Thymus (tissue), 11 donors: Measurements from ENCODE around the gene CTTNBP2. TPM values are rescaled to one million over a fixed set of nuclear protein-coding genes. Genes with fewer than 3 reads are reported as not detected.

Source experiments
- DNase-seq, 9 donors: peaks; one replicate each; pipeline ENCODE4 v3.0.0-alpha.2; 2013; ENCODE audit warnings: low spot score in 9 of 9, low read depth in 6 of 9, missing footprints in 1 of 9
- H3K27ac ChIP-seq, 2 donors: one replicate each; pipeline ENCODE4 v1.5.1; 2013; ENCODE audit warnings: control low read depth in 1 of 2, low read depth in 1 of 2, low read length in 1 of 2, mild to moderate bottlenecking in 1 of 2, moderate library complexity in 1 of 2
- H3K27me3 ChIP-seq, 2 donors: one replicate each; pipeline ENCODE4 v1.5.1; 2013; ENCODE audit warnings: low read length in 1 of 2; ENCODE audit not compliant: control insufficient read depth in 2 of 2, insufficient read depth in 1 of 2
- H3K36me3 ChIP-seq, 2 donors: one replicate each; pipeline ENCODE4 v1.5.1; 2013; ENCODE audit warnings: low read length in 1 of 2, mild to moderate bottlenecking in 1 of 2, moderate library complexity in 1 of 2; ENCODE audit not compliant: control insufficient read depth in 2 of 2, insufficient read depth in 2 of 2
- H3K4me1 ChIP-seq, 2 donors: one replicate each; pipeline ENCODE4 v1.5.1; 2013; ENCODE audit warnings: low read length in 2 of 2; ENCODE audit not compliant: control insufficient read depth in 2 of 2, insufficient read depth in 2 of 2
- H3K4me3 ChIP-seq, 2 donors: one replicate each; pipeline ENCODE4 v1.5.1; 2013; ENCODE audit warnings: low read length in 2 of 2, control low read depth in 1 of 2, mild to moderate bottlenecking in 1 of 2
- H3K9me3 ChIP-seq, 2 donors: one replicate each; pipeline ENCODE4 v1.5.1; 2013; ENCODE audit warnings: low read length in 1 of 2, mild to moderate bottlenecking in 1 of 2; ENCODE audit not compliant: control insufficient read depth in 2 of 2, insufficient read depth in 1 of 2
- WGBS: extraction: QIAGEN DNeasy Blood & Tissue Kit; methylation state at CpG from one replicate; pipeline ENCODE4 v1.1.7; 2013; 5-methylcytosine and 5-hydroxymethylcytosine counted together
- polyA plus RNA-seq: library from polyadenylated mRNA; stranded (reverse); fragments of 200-250 nt; gene quantifications from one replicate; pipeline ENCODE4 v1.2.3, GENCODE V29; 2013
- total RNA-seq: library from RNA; stranded (reverse); fragments of 120-200 nt; gene quantifications from one replicate; pipeline ENCODE4 v1.2.4, GENCODE V29; 2013
- donor health status: healthy.

CTTNBP2 gene
- total and polyA plus RNA-seq, 2 donors = 0.82 to 0.94 TPM

DNA sequence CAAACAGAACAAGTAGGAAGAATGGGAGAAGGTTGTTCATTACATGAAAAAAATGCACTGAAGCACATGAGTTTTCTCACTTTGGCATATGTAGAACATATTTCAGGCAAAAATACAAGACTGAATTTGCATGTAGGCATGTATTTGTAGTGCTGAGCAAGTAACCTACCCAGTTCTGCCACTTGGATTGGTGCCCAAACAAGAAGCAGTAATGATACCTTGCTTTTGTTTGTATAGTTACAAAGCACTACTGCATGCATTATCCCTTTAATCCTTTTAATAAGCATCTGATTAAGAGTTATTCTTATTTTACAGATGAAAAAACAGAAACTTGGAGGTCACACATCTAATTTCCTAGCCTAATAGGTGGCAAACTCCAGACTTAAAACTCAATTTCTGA, 23.1 kb upstream of the CTTNBP2 start:
- Histone ChIP-seq H3K4me1 (no peaks in the 10 kb centered on the region), H3K4me3 (no peak overlapping the region), H3K9me3 (no peaks in the 10 kb centered on the region), H3K27me3 (no peaks in the 10 kb centered on the region), H3K36me3 (no peaks in the 10 kb centered on the region), H3K27ac (no peak overlapping the region)
- no peak for DNase-seq

DNA sequence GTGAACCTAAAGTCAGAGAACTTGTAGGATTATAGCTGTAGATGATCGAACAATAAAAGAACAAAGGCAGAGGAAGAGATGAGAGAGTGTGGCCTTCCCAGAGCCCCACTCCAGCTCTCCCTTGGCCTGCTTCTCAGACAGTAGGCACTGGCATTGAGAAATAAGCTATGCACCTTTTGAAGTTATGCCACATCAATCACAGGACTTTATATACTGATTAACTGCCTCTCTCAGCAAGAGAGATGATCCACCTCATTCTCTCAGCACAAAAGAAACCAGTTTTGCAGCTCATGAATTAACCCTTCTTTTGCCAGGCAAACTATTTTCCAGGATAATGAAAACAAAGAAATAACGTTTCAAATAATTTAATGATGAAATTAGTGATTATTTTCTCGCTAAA, 22.0 kb upstream of the CTTNBP2 start:
- no peaks in the 10 kb centered on the region for H3K4me1 ChIP-seq
- 89% methylated on average over 3 of the region's 3 CpGs for WGBS
- H3K4me3 ChIP-seq = no peak overlapping the region
- H3K36me3 ChIP-seq = no peaks in the 10 kb centered on the region
- no peak for DNase-seq
- H3K27me3 ChIP-seq = no peaks in the 10 kb centered on the region
- no peak overlapping the region for H3K27ac ChIP-seq
- H3K9me3 ChIP-seq = no peaks in the 10 kb centered on the region

DNA sequence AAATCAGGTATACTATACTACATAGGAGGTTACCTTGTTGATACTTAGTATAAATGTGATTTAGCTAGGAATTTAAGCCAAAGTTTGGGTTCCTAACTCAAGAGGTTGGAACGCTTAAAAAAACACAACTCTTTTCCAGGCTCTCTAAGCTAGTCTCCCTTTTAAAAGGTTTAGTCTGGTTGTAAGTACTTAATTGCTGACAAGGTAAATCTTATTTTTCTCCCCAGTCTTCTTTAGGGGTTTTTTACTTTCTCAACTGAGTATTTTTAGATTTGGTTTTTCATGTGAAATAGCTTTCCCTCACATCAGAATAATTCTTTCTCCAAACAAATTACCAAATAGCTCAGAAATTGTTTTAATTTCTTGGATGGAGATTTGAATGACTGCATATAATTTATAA, 20.8 kb upstream of the CTTNBP2 start:
- Histone ChIP-seq H3K4me1 (no peaks in the 10 kb centered on the region), H3K4me3 (no peak overlapping the region), H3K9me3 (no peaks in the 10 kb centered on the region), H3K36me3 (no peaks in the 10 kb centered on the region), H3K27me3 (no peaks in the 10 kb centered on the region), H3K27ac (no peak overlapping the region)
- WGBS = 94% methylated on average over 1 of the region's 1 CpG
- DNase-seq = no peak

DNA sequence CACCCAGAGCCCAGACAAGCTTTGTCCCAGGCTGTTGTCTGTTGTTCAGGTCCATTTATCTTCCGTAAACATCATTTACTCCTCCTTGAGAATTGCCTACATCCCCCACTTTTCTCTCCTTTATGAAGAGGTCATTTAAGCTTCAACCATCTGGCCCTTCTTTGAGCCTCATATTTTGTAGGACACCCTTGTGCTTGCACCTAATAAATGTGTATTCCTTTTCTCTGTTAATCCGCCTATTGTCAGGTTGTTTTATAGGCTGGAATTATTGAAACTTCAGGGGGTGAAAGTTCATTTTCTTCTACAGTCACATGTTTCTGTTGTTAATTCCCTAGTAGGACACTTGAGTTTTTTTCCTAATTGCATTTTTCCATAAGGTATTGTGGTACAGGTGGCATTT, 19.6 kb upstream of the CTTNBP2 start:
- 98% methylated on average over 2 of the region's 2 CpGs for WGBS
- Histone ChIP-seq H3K4me1 (no peaks in the 10 kb centered on the region), H3K27me3 (no peaks in the 10 kb centered on the region), H3K4me3 (no peak overlapping the region), H3K27ac (no peak overlapping the region), H3K36me3 (no peaks in the 10 kb centered on the region), H3K9me3 (no peaks in the 10 kb centered on the region)
- no peak for DNase-seq

DNA sequence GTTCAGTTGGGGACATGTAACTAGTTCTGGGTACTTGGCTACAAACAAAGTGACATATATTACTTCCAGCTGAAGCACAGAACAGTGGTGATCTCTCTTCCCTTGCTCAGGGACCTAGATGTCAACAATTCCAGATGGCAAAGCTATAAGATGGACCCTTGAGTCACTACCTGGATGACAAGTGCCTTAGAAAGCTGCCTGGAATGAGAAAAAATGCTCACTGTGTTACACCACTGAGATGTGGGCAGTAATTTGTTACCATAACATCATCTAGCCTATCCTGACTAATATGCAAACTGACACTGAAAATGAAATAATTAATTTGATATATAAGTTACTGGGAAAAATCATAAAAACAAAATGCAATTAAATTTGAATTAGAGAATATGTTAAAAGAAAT, 16.4 kb upstream of the CTTNBP2 start:
- H3K36me3 ChIP-seq = no peaks in the 10 kb centered on the region
- H3K27ac ChIP-seq = no peak overlapping the region
- no peaks in the 10 kb centered on the region for H3K27me3 ChIP-seq
- H3K4me1 ChIP-seq = no peaks in the 10 kb centered on the region
- no peak for DNase-seq
- no peaks in the 10 kb centered on the region for H3K9me3 ChIP-seq
- no peak overlapping the region for H3K4me3 ChIP-seq

DNA sequence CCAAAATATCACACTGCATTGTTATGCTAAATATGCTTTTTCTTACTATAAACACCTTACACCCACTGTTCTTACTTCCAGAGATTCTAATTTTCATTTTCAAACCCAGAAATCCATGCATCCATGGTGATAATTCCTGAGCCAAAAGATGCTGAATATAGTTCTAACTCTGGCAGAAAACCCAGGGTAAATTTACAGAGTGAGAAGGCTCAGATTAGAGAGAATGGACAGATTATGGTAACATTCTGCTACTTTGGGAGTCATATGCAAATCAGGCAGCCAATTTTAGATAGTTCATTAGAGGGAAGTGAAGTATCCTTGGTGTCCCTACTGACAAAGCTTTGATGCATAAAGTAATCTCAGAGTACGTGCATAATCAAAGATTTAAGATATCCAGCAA, 15.4 kb upstream of the CTTNBP2 start:
- DNase-seq = no peak
- Histone ChIP-seq H3K9me3 (no peaks in the 10 kb centered on the region), H3K4me1 (no peaks in the 10 kb centered on the region), H3K27ac (no peak overlapping the region), H3K4me3 (no peak overlapping the region), H3K27me3 (no peaks in the 10 kb centered on the region), H3K36me3 (no peaks in the 10 kb centered on the region)
- 91% methylated on average over 1 of the region's 1 CpG for WGBS

DNA sequence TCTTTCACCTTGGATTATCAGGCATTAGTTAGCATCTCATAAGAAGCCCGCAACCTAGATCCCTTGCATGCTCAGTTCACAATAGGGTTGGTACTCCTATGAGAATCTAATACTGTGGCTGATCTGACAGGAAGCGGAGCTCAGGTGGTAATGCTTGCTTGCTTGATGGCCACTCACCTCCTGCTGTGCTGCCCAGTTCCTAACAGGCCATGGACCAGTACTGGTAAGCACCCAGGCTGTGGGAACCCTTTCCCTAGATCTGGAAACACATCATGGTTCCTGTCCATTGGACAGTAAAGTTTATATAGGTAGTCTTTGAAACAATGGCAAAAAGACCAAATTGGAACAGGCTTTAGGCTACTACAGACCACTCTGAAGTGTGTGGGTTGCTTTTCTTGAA, 9.4 kb upstream of the CTTNBP2 start:
- Histone ChIP-seq H3K36me3 (no peaks in the 10 kb centered on the region), H3K27ac (no peak overlapping the region), H3K4me1 (no peaks in the 10 kb centered on the region), H3K27me3 (no peaks in the 10 kb centered on the region), H3K4me3 (no peak overlapping the region), H3K9me3 (no peaks in the 10 kb centered on the region)
- no peak for DNase-seq
- 89% methylated on average over 2 of the region's 2 CpGs for WGBS

DNA sequence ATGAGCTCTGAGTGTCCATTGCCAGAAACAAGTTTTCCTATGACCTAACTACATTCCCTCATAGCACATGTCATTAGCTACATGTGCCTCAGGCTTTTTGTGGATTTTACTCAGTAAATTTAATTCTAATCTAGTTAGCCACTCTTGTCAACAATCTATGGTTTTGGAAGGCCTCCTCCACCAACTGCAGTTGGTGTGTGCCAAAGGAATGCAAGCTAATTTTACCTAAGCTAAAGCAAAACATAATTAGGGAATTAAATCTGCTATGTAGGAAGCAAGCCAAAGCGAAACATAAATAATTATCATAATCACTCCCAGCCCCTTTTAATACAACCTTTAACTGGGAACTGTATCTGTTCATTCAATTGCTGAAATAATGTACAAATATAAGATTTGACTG, 3.5 kb upstream of the CTTNBP2 start:
- DNase-seq = no peak
- peaks cover 0 to 4% of the 10 kb centered on the region in 2 donors for H3K4me1 ChIP-seq
- H3K27me3 ChIP-seq = peaks cover 22 to 41% of the 10 kb centered on the region in 2 donors
- no peak overlapping the region for H3K27ac ChIP-seq
- no peaks in the 10 kb centered on the region for H3K9me3 ChIP-seq
- no peak overlapping the region for H3K4me3 ChIP-seq
- H3K36me3 ChIP-seq = no peaks in the 10 kb centered on the region
- WGBS = 94% methylated on average over 1 of the region's 1 CpG

DNA sequence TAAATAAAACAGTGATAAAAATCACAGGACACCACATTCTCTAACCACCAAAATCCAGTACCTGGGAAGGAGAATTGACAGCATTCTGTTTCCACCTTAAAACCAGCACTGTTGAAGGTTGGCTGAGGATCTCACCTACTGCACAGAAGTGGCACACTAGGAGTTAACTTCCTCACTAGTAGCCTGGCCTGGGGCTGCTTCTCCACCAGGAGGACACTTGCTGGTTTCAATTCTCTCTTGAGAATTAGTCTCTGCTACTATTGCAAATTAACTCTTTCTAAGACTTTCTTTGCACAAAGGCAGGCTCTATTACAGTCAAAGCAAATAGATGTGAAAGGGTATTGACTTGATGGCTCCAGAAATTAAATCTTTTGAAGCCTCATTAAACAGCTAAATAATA, 2.3 kb upstream of the CTTNBP2 start:
- peaks cover 22 to 53% of the 10 kb centered on the region in 2 donors for H3K27me3 ChIP-seq
- DNase-seq = no peak

DNA sequence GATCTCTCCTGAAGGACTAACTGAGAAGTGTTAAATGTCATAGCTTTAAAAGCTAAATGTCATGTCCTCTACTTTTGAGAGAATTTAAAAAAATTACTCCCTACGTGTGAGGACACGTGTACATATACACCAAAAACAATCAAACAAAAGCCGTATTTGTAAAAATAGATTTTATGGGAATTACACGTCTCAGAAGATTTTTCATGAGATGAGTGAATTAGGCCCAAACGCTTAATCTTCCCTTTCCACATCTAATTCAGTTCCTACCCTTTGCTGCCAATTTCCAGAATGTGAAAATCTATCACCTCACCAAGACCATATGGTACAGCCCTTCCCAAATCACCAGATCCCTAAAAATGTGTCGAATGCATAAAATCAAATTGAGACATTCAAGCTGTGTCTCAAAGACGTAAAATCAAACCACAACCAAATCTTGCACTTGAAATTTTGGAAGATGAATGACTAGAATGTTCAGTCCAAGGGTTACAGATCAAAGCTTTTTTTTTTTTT, 1.0 kb upstream of the CTTNBP2 start:
- 52% methylated on average over 7 of the region's 7 CpGs for WGBS
- Histone ChIP-seq H3K4me1 (peaks cover 0 to 4% of the 10 kb centered on the region in 2 donors), H3K9me3 (no peaks in the 10 kb centered on the region), H3K4me3 (no peak overlapping the region), H3K36me3 (no peaks in the 10 kb centered on the region), H3K27me3 (peaks cover 22 to 59% of the 10 kb centered on the region in 2 donors), H3K27ac (no peak overlapping the region)
- DNase-seq = no peak

More for the DNA sequence above, 2.3 kb upstream of the CTTNBP2 start:
- no peaks in the 10 kb centered on the region for H3K9me3 ChIP-seq
- H3K27ac ChIP-seq = no peak overlapping the region
- peaks cover 0 to 4% of the 10 kb centered on the region in 2 donors for H3K4me1 ChIP-seq
- H3K36me3 ChIP-seq = no peaks in the 10 kb centered on the region
- no peak overlapping the region for H3K4me3 ChIP-seq
